GM13976 (cell line): ENCODE results near the gene SLC25A21.

Experiments
- DNase-seq: peaks from one replicate; pipeline ENCODE4 v3.0.0; 2012; ENCODE audit warnings: low spot score
- in situ Hi-C: fragments of 300-500 bp; cut with MboI; formaldehyde crosslinking; loops from one replicate; pipeline ENCODE4 v1.12.0; 2022; ENCODE audit warnings: low sequenced_read_pairs, mixed read lengths, inconsistent platforms; ENCODE audit not compliant: unreplicated experiment
- TF ChIP-seq, protein P1 (sequence below): IDR thresholded peaks from 2 replicates; pipeline ENCODE4 v1.5.1; 2012; ENCODE audit warnings: borderline replicate concordance, mild to moderate bottlenecking; ENCODE audit not compliant: insufficient read depth; ENCODE audit errors: extremely low read depth, missing control alignments, control extremely low read depth

The SLC25A21 gene

DNA sequence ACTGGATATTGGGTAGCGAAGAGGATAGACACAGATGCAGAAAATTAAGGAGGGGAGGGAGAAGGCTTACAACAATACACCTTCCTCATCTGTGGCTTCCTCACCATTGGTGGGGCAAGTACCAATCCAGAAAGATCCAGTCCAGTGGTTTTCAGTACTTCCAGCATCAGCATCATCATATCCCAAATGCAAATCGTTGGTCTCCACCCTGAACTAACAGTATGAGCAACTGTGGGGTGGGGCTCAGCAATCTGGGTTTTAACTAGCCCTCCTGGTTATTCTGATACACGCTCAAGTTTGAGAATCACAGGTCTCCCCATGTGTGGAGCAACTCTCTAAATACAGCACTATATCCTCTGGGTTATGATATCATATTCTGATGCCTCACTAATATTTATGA is 317.0 kb downstream of the SLC25A21 start:
- in situ Hi-C loops: no loop called here
- TF ChIP-seq, protein P1, sequence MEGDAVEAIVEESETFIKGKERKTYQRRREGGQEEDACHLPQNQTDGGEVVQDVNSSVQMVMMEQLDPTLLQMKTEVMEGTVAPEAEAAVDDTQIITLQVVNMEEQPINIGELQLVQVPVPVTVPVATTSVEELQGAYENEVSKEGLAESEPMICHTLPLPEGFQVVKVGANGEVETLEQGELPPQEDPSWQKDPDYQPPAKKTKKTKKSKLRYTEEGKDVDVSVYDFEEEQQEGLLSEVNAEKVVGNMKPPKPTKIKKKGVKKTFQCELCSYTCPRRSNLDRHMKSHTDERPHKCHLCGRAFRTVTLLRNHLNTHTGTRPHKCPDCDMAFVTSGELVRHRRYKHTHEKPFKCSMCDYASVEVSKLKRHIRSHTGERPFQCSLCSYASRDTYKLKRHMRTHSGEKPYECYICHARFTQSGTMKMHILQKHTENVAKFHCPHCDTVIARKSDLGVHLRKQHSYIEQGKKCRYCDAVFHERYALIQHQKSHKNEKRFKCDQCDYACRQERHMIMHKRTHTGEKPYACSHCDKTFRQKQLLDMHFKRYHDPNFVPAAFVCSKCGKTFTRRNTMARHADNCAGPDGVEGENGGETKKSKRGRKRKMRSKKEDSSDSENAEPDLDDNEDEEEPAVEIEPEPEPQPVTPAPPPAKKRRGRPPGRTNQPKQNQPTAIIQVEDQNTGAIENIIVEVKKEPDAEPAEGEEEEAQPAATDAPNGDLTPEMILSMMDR: no peak
- DNase-seq: no peak

GRCh38 chr14:36852981-36853691 is 319.3 kb downstream of the SLC25A21 start:
- TF ChIP-seq, protein P1: no peak
- in situ Hi-C loops: no loop called here
- DNase-seq: no peak

DNA sequence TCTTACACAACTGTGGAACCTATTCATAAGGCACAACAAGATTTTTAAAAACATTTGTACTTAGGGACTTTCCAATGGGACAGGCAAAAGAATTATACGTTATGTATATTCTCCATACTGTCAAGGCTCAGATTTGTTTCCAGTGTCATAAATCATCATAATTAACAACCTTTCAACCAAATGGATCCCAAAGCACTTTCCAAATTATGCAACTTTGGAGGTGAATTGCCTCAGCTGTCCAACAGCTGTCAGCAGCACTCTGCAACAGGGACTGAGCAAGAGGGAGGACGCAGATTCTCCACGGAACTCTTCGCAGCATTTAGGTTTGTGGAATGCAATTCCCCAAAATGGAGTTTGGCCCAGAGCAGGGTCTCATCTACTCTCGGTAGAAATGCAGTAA is 324.2 kb downstream of the SLC25A21 start:
- no peak for DNase-seq
- in situ Hi-C loops: no loop called here
- TF ChIP-seq, protein P1: no peak

DNA sequence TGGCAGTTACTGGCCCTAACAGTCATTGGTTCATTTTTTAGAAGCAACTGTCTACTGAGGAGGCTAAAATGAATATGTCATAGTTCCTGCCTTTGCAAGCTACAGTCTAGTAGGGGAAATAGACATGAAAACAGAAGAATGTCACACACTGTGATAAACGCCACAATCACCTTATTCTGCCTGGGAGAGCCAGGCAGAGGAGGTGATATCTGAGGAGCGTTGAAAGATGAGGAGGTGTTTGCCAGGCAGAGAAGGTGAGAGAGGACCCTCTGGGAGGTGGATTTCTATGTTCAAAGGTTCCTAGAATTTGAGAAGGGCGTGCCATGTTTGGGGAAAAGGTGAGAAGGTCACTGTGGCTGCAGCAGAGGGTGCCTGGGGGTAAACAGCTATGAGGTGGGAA is 325.0 kb downstream of the SLC25A21 start:
- in situ Hi-C loops: no loop called here
- DNase-seq: no peak
- TF ChIP-seq, protein P1: no peak

DNA sequence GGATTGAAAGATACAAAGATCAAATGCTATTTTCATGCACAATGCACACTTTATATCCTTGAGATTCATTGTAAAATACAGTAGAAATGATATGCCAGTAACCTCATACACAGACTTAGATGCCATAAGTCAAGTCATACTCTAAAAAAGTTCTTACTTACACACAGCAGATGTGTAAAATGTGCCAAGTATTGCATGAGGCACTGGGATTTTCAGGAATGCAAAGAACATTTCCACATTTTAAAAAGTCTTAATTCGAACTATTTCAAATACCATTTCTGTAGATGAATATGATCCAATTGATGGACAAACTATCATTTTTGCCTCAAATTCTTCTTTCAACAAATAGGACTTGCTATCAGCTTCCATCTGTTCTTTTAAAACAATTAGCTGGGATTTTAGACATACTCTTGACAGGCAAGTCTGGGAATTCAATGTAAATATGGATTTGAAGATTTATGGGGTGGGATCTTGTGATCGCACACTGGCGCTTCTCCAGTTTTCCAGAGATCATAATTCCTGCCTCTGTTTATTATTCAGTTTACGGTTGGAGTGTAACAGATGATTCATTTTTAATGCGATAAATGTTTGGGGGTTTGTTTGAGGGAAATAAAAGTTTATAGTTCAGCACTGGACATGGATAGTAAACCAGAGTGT is 326.9 kb downstream of the SLC25A21 start:
- TF ChIP-seq, protein P1: no peak
- DNase-seq: no peak
- in situ Hi-C loops: no loop called here

DNA sequence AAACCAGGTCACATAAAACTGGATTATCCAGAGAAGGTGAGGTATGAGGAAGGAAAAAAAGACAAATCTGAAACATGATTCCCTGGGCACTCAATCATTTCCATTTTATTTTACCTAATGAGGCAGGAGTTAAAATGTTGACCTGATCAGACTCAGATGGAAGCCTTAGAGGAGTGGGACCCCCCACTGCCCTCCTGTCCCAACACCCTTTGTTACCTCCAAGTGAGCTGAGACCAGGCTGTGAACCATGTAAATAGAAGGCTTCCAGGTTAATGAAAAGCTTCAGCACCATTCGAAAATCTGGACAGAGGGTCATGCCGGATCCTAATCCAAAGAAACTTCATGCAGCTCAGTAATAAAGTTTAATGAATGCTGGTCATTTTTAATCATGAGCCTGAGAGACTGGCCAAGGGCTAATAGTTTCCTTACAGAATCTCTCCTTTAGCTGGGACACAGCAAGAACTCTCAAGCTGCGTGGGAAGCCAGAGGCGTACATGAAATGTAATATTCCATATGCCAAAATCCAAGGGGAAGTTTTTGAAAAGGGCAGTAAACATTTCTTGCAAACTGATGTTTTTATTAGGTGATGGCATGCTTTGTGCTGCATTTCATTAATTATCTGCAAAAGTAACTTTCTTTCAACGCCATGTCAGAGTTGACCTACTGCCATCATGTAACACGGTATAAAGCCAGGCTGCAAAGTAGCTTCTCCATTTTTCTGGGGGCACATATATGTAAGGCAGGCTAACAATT is 327.8 kb downstream of the SLC25A21 start:
- TF ChIP-seq, protein P1: no peak
- in situ Hi-C loops: no loop called here
- no peak for DNase-seq
